OCI-M2 (cell line): ENCODE data around the gene DIS3.
A peak's percentile ranks its signal among the peaks of the same experiment; 100 is the strongest.
"Not testable (repeated sequence)": the region's sequence is repeated elsewhere in the genome, so short reads cannot be mapped to it uniquely, and the experiment has no call there.

ENCODE experiments used
- DNase-seq: peaks from one replicate; lab custom pipeline; 2025; ENCODE audit not compliant: unreplicated experiment; lab: John Stamatoyannopoulos, UW

Gene DIS3

DNA sequence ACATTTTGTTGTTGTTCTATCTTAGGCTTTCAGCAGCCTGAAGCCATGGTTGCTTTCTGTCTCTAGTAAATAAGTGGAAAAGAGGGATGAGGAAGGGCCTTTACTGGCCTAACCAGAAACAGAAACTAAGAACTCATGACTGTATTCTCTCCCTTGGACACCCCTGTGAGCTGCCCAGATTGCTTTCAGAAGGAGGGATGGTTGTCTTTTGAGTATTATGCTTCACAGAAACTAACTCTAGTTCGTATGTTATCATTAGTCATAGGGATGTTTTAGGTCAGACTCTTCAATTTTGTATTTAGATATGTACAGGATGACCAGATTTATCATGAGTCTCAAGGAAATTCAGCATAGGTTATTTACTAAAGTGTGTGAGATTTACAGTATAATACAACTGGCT lies 36.4 kb downstream of the DIS3 start:
- no peak for DNase-seq

DNA sequence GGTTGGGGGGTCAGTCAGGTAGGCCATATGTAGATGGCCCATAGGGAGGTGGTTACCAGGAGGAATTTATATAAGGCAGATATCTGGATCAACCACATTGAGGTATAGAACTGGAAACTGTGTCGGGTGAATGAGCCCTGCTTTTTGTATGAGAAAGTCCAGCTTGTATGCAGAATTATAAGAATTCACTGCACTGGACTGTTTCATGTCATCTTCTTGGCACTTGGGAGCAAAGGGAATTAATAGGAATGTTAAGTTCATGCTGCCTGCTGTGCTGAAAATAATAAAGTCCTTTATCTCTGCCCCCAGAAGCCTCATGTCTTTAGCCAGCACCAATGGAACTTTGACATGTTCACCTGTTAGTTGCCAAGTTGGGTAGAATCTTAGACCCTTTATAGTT lies 41.7 kb downstream of the DIS3 start:
- DNase-seq = no peak

GRCh38 chr13:72737033-72737432 lies 44.7 kb downstream of the DIS3 start:
- DNase-seq = no peak

DNA sequence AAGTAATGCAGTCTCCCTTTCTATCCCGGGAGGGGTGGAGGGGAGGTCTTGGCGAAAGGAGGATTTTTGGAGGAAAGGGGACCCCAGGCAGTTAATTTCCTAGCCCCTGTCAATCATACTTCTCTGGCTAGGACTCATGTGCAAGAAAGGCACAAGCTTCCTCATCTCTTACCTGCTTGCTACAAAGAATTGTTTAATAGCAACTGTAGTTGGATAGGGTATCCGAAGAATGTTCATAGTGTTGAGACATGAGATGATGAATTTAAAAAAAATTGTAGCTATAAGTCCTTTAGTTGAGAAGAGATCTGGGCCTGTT lies 53.5 kb downstream of the DIS3 start:
- no peak for DNase-seq

DNA sequence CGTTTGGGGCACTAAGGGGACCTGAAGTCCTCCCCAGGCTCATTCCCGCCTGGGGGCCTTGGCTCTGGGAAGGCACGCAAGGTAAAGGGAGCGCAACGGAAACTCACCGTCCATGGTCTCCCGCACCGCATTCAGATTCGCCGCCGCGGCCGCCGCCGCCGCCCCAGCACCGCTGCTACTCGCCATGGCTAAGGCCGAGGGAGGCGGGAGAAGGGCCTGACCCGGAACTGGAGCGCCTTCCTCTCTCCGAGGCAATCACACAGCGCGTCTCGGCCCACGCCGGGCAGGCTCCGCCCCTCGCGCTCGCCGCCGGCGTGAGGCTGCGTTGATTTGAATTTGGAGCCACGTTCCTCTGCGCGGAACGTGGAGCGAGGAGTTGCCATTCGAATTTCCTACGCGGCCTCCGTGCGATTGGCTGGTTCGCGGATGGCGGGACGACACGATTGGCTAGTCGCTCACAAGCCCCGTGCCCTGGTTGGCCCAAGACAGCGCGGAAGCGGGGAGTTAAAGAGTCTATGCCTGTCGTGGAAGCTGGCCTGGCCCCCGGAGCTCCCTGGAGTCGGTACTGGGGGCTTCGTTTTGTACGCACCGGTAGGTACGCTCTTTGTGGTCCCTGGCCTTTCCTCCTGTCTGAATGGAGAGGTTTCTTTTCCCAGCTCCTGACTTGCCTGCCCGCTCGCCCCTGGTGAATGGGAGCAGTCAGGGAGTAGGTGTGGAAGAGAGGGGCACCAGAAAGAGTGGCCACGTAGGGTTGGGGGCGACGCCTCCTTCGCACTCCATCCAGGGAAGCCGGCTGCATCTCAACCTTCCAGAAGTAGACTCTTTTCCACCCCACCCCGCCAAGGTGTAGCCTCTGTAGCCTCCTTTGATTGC lies 54.0 kb downstream of the DIS3 start, which contains the start of the genes BORA and MZT1:
Gene BORA (plus strand): TSS at position 507 of the 873 bp plus-strand sequence. CDS start 1,018 bp downstream, outside the sequence.
Gene MZT1 (minus strand): TSS at position 213 of the 873 bp plus-strand sequence. CDS start 27 bp downstream, at position 186.
- peak; percentile 69 for DNase-seq

DNA sequence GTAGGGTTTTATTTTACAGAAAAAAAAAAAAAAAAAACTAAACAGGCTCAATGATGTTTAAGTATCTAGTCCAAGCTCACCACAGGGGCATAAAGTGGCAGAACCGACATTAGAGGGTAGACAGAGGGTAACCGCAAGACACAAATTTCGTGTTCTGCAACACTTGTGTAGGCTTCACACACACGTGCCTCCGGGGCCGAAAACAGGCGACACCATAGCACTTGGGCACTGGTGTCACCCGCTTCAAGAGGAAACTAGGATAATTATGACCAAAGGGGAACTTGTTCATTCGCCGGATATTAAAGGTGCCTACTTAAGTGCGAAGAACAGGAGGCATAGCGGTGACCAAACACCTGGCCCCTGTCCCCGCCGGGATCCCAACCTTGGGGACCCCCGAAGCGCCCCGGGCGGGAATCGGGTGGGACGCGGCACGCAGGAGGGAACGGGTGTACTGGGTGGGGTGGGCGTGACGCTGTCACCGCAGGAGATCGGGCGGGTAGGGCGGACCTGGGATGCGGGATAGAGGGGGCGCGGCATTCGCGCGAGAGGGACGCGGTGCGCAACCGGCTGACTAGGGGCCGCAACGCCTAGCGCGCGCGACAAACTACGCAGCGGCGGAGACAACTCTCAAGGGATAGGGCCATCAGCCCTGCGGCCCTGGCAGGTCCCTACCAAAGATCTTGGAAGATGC lies 54.8 kb downstream of the DIS3 start:
- DNase-seq = no peak

- DNase-seq = not testable (repeated sequence)
Measured at GRCh38 chr13:72726185-72726584, 55.5 kb downstream of the DIS3 start.

DNA sequence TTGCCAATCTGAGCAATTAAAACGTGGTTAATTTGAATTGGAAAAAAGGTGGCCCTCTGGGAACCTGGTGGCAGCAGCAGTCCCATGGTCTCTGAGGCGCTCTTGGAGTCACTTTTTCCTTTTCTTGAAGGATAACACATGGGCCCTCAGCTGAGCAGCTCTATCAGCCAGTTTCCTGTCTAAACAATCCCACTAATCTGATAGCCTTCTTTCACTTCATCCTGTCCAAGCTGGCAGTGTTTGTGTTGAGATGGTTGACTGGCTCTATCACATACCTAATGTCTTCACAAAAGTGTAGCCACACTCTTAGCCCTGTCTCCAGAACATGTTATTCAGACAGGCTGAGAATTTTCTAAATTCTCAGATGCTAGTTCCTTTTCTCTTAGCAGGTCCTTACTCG lies 64.9 kb downstream of the DIS3 start:
- no peak for DNase-seq
